Left lobe of liver (tissue), 2 donors: ENCODE results near the gene NHLRC1. TPM values are rescaled to one million over a fixed set of nuclear protein-coding genes. Genes with fewer than 3 reads are reported as not detected.

Source experiments
- ATAC-seq: fragments of 200-7000 bp; cut with Tn5 transposase; one replicate; pipeline ENCODE4 v1.9.1; 2020; ENCODE audit warnings: mild to moderate bottlenecking, moderate library complexity
- DNase-seq: peaks from one replicate; pipeline ENCODE4 v3.0.0-alpha.2; 2020; ENCODE audit warnings: low spot score
- total RNA-seq: library from RNA; stranded (reverse); gene quantifications from one replicate; pipeline ENCODE4 v1.2.1, GENCODE V29; 2021
- donor health status: DM: no; HTN: no; CAD: no; lungs with moderate emphysema.
- donor health status: DM: no; HTN: yes; CAD: no.

NHLRC1 gene
- total RNA-seq, 1 donor from 2014 or later: 2.8 TPM

- ATAC-seq (no peak), DNase-seq (no peak)
Measured at GRCh38 chr6:18139935-18140621, 17.6 kb upstream of the NHLRC1 start.

GRCh38 chr6:18138906-18139305 is 16.4 kb upstream of the NHLRC1 start:
- no peak for DNase-seq
- no peak for ATAC-seq

- DNase-seq (no peak), ATAC-seq (peak; percentile 47)
Measured at GRCh38 chr6:18136260-18136659, 13.8 kb upstream of the NHLRC1 start.

GRCh38 chr6:18135171-18135570 is 12.7 kb upstream of the NHLRC1 start:
- ATAC-seq: no peak
- no peak for DNase-seq

GRCh38 chr6:18132346-18132745 is 9.9 kb upstream of the NHLRC1 start:
- ATAC-seq: no peak
- no peak for DNase-seq

GRCh38 chr6:18126121-18126520 is 3.6 kb upstream of the NHLRC1 start:
- ATAC-seq (no peak), DNase-seq (no peak)

- DNase-seq (peak; percentile 47), ATAC-seq (no peak)
Measured at GRCh38 chr6:18121580-18122127, 823 bp downstream of the NHLRC1 start.

- DNase-seq (no peak), ATAC-seq (no peak)
Measured at GRCh38 chr6:18119236-18119635, 3.2 kb downstream of the NHLRC1 start.

GRCh38 chr6:18118330-18118729 is 4.1 kb downstream of the NHLRC1 start:
- DNase-seq (peak; percentile 72), ATAC-seq (peak; percentile 66)

- no peak for ATAC-seq
- DNase-seq: no peak
Measured at GRCh38 chr6:18117136-18117535, 5.3 kb downstream of the NHLRC1 start.

- DNase-seq: no peak
- no peak for ATAC-seq
Measured at GRCh38 chr6:18115356-18115755, 7.1 kb downstream of the NHLRC1 start.

- DNase-seq (no peak), ATAC-seq (no peak)
Measured at GRCh38 chr6:18110162-18110561, 12.3 kb downstream of the NHLRC1 start.

- ATAC-seq (no peak), DNase-seq (no peak)
Measured at GRCh38 chr6:18107061-18107460, 15.4 kb downstream of the NHLRC1 start.

- ATAC-seq (no peak), DNase-seq (no peak)
Measured at GRCh38 chr6:18102783-18103509, 19.5 kb downstream of the NHLRC1 start.

GRCh38 chr6:18101873-18102272 is 20.6 kb downstream of the NHLRC1 start:
- DNase-seq (no peak), ATAC-seq (no peak)

- DNase-seq (no peak), ATAC-seq (no peak)
Measured at GRCh38 chr6:18101271-18101670, 21.2 kb downstream of the NHLRC1 start.

GRCh38 chr6:18100296-18100695 is 22.2 kb downstream of the NHLRC1 start:
- DNase-seq: no peak
- ATAC-seq: no peak

GRCh38 chr6:18099511-18099910 is 23.0 kb downstream of the NHLRC1 start:
- no peak for ATAC-seq
- DNase-seq: no peak

- ATAC-seq: no peak
- no peak for DNase-seq
Measured at GRCh38 chr6:18096423-18096822, 26.1 kb downstream of the NHLRC1 start.

GRCh38 chr6:18091382-18091781 is 31.1 kb downstream of the NHLRC1 start:
- ATAC-seq (no peak), DNase-seq (no peak)

- DNase-seq (no peak), ATAC-seq (no peak)
Measured at GRCh38 chr6:18090349-18090786, 32.1 kb downstream of the NHLRC1 start.
